NCI-H1436 (cell line): ENCODE measurements around the gene ORM2.

Experiments used
- DNase-seq: peaks from one replicate; lab custom pipeline; 2025; lab: John Stamatoyannopoulos, UW

ORM2 gene

GRCh38 chr9:114371973-114372917 is 42.6 kb downstream of the ORM2 start:
- DNase-seq: no peak

- no peak for DNase-seq
Observed at GRCh38 chr9:114372921-114373448, 43.3 kb downstream of the ORM2 start.

- no peak for DNase-seq
Observed at GRCh38 chr9:114373960-114374730, 44.5 kb downstream of the ORM2 start.

- DNase-seq: no peak
Observed at GRCh38 chr9:114374936-114375335, 45.3 kb downstream of the ORM2 start.

GRCh38 chr9:114375386-114376175 is 45.9 kb downstream of the ORM2 start:
- no peak for DNase-seq

- no peak for DNase-seq
Observed at GRCh38 chr9:114376586-114377445, 47.1 kb downstream of the ORM2 start.

- DNase-seq: no peak
Observed at GRCh38 chr9:114378016-114378415, 48.3 kb downstream of the ORM2 start.

- DNase-seq: no peak
Observed at GRCh38 chr9:114378883-114379282, 49.2 kb downstream of the ORM2 start.
